NCI-H187 treated with DMSO at 0.1 percent for 48 hours (cell line): Measurements from ENCODE around the gene P2RX3.

ENCODE experiments used
- DNase-seq: peaks from one replicate; lab custom pipeline; 2025; lab: John Stamatoyannopoulos, UW

The P2RX3 gene

DNA sequence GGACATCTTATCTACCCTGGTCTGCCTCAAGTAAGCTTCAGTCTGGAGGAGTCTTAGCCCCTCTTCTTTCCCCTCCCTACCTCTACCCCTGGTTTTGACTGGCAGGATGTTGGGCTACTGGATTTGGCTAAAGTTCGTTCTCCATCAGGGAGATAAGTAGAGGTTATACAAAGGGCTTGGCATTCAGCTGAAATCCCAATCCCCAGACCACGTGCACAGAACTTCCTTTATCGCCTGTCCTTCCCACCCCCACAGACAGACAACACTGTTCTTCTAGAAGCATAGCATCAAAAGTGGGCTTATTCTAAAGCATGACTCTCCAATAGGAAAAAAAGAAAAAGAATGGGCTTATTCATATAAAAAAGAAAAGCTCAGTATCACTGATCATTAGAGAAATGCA lies 35.0 kb downstream of the P2RX3 start:
- DNase-seq = no peak

DNA sequence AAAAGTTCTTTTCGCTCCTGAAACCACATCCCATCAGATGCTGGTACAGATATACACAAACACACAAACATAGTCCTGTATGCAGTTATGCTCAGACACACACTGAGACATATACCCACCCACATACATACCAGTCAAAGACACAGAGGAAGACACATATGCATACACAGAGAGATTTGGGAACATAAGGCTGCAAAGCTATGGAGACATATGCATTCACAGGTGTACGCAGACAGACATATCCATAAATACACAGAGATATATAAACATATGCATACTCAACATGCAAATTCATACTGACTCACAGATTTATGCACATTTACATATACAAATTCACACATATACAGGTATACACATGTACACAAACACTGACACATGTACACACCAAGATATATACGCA lies 36.8 kb downstream of the P2RX3 start:
- DNase-seq = no peak

DNA sequence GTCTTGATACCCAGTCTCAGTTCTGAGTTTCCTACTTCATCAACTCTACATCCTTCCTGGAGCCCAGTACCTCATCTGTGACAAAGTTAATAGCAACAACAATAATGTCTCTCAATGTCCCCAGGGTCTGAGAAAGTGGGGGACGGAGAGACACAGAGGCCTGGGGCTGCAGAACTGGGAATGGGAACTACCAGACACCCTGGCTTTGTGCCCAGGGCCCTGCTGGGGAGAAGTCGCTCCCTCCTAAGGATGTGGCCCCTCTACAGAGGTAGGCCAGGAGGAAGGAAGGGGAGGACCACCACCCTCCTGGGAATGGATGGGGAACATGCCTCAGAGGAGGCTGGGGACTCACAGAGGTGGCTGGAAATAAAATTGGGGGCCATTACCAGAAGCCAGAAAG lies 37.3 kb downstream of the P2RX3 start:
- no peak for DNase-seq

DNA sequence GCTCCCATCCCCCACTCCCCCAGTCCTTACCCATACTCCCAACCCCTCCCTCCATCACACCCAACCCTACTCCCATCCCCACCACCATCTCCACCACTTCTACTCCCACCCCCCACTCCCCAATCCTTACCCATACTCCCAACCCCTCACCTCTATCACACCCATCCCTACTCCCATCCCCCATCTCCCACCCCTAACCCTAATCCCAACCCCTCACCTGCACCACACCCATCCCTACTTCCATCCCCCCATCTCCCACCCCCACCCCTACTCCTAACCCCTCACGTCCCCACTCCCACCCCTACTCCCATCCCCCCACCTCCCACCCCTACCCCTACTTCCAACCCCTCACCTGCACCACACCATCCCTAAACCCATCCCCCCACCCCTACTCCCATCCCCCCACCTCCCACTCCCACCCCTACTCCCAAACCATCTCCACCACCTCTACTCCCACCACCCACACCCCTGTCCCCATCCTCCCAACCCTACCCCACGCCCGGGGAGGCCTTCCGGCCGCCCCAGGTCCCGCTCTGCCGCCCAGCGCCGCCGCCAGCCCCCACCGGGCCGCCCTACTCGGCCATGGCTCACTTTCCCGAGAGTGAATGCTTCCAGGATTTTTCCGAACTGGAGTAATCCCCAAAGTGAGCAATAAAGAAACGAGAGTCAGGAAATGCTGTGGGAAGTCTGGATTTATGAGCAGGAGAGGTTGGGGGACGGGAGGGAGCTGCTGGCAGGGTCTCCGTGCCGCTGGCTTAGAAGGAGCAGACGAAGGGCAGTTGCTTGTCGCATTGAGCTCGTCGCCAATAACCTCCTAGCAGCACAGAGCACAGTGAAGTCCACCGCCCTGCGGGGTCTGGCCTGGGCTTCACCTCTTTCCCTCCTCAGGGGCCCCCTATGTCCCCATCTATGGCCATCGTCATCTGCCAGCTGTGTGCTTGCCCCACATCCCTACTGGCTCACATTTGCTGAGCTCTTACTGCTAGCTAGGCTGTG lies 38.2 kb downstream of the P2RX3 start:
- no peak for DNase-seq

DNA sequence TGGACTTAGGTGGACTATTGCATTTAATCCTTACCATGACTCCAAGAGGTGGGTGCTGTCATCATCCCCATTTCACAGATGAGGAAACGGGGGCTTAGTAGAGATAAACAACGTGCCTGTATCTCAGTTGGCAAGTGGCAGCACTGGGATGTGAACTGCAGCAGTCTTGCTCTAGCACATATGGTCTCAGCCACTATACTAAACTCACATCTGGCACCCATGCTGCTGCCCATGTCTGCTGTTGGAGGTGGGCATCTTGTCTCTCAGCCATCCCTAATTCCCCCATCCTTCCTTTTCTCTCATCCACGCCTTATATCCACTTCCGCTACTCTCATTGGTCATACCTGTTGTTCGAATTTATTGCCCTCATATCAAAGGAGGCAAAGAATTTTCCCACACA lies 39.0 kb downstream of the P2RX3 start:
- DNase-seq = no peak

DNA sequence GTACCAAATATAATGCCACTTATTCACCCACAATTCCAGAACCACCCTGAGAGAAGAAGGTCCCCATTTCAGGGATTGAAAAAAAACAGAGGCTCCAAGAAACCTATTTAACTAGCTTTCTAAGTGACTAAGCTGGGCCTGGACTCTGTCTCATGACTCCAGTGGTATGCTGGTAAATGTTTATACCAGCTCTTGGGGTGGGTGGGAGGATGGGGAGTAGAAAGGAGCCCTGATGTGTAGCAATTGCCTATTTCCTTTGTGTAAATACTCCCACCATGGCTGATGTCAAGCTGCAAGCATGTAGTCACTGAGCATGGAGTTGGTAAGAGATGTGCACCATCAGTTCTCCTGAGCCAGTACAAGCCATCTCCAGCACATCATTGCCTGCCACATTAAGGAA lies 40.0 kb downstream of the P2RX3 start:
- DNase-seq = no peak

DNA sequence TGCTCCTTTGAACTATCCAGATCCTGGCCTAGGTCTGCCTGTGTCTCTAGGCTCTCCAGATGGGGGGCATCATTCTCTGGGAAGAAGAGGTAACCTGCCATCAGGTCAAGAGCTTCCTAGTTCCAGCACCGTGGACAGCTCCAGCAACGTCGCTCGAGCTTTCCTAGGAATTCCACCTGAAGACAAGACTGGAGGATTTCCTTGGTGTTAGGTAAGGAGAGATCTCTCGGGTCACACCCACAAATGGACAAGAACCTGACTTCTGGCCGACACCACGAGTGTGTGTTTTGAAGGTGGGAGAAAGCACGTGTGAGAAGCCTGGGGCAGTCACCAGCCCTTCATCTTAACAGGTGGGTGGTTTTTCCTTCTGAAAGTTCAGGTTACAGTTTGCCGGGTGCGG lies 41.6 kb downstream of the P2RX3 start:
- no peak for DNase-seq

DNA sequence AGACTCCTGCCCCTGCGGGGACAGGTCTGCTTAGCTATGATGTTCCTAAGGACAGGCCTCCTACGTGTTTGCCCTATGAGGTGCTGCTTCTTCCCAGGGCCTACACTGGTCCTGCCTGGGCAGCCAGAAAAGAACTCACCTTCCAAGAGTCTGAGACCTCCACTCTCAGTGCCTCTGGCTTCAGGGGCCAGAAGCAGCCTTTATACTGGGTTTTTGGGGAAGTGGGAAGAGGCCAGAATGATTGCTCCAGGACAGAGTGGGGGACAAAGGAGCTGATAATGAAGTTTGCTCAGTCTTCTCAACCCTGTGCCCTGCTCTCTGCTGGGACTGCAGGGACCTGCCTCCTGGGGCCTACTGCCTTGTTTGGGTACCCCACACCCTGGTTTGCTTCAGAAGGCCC lies 42.8 kb downstream of the P2RX3 start, which contains the start of gene PRG3:
PRG3 (minus strand) TSS at position 176 of the 400 bp plus-strand sequence. CDS start 442 bp downstream, outside the sequence.
- no peak for DNase-seq

DNA sequence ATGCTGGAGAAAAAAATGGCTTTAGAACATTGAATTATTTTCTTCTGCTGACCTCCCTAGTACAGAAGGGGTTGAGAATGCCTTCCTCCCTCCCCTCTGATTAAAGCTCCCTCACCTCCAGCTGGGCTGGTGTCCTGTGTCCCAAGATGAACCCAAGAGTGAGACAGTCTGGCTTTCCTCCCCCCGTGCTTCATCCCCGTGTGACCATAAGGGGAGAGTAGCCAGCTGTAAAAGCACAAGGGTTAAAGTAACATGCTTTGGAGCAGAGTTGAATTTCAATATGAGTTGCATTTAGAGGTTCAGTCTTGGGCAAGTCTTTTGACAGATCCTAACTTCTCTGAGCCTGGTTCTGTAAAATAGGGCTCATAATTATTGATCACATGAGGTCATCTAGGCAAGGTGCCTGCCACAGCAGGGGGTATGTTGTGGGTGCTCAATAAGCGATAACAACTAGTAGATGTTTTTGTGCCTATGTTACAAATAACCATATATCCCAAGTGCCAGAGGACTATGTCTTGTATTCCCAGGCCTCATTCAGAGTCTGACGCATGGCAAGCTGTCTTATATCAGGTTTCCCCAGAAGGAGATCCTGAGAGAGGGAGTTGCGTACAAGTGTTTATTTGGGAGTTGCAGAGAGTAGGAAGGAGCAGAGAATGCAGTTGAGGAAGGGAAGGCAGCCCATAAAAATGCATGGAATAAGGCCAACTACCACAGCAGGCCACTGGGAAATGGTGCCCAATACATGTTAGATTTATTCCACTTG lies 48.2 kb downstream of the P2RX3 start:
- no peak for DNase-seq

DNA sequence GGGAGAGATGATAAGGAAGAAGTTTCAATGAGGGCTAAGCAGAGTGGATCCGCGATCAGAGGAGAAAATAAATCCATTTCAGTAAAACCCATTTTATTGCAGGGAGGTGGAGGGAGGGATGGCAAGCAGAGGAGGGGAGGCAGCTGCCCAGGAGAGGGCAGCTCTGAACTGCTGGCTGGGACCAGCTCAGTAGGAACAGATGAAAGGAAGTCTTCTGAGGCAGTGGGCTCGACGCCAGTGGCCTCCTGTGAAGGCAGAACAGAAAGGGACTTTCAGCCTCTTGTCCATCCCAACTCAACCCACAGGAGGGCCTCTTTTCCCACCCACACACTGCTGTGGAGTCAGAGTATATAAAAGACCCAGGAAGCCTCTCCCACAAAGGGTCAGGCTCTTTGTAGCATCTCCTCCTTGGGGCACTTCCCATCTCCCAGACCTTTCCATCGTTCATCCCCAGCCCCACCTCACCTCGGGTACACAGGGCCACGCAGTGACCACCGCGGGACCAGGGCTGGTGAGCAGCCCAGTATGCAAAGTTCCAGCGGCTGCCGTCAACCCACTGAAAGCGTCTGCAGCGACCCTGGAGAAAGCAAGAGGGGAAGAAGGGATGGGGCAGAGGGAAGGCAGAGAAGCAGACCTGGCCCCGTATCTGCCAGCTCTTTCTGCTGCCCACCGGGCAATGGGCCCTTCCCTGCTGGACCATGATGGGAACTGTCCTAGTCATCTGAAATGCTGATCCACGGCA lies 49.3 kb downstream of the P2RX3 start:
- DNase-seq = no peak

DNA sequence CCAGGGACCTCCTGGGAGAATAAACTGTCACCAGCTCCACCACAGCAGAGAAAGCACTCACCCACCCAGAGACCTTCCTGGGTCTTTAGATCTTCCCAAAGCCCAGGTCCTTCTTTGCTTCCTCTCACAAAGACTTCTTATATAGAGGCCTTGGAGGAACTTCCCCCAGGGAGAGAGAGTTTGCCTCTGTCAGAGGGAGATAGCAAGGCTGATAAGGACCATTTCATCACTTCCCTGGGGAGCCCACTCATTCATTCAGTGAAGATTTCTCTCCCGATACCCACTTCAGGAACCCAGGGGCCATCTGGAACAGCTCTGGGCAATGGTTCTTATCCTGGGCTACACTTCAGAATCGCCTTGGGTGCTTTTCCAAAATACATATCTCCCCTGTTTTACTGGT lies 52.4 kb downstream of the P2RX3 start, which contains the start of gene PRG2:
PRG2 (minus strand) TSS at position 116 of the 400 bp plus-strand sequence. CDS start 706 bp downstream, outside the sequence.
- DNase-seq = no peak

DNA sequence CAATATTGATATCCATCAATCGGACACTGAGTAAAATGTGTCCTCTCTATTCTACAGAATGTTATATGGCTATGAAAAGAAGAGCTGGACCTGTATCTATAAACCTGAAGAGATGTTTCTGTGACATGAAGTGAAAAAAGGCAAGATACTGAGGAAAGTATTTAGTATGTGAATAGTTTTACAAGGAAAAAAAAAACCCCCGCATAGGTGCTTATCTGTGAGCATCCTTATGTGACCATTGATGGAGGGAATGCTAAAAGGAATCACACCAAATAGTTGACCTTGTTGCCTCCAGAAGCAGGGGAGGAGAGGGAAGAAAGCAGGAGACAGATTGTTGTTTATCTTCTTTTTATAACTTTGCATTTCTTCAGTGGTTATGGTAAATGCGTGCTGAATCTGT lies 53.0 kb downstream of the P2RX3 start:
- DNase-seq = no peak

DNA sequence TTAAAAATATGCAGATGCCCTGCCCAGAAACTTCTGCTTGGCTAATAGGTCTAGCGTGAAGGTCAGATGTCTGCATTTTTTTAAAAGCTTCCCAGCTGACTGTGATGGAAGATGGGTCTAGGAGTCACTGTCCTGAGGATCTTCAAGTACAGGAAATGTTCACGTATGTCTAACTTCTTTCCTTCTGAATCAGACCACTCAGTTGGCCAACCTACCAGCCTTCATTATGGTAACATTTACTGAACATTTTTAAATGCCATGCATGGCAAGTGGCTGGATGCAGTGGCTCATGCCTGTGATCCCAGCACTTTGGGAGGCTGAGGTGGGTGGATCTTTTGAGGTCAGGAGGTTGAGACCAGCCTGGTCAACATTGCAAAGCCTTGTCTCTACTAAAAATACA lies 53.4 kb downstream of the P2RX3 start:
- no peak for DNase-seq

DNA sequence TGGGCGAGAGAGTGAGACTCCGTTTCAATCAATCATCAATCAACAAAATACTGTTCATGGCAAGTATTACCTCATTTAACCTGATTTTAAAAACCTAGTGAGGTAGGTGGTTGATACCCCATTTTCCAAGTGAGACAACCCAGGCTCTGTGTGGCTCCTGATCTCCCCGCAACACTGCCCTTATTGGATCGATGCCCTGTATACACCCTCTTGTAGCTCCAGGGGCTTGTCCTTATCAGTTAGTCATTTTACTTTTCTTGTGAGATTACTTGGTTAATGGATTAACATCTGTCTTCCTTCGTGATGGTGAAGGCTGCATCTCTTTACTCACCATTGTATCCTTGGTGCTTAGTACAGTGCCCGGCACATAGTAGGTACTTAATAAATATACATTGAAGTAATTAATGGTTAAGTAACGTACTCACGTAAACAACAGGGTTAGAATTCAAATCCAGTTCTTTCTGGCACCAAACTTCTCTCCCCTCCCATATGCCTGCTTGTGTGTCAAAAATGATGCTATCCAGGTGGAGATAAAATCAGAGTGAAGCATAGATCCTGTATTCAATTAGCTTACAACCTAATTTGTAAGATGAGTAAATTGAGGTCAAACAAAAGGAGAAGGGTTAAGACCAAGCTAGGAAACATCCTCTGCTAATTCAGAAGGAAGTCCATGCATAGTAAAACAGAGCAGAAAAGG lies 54.1 kb downstream of the P2RX3 start:
- DNase-seq = no peak

DNA sequence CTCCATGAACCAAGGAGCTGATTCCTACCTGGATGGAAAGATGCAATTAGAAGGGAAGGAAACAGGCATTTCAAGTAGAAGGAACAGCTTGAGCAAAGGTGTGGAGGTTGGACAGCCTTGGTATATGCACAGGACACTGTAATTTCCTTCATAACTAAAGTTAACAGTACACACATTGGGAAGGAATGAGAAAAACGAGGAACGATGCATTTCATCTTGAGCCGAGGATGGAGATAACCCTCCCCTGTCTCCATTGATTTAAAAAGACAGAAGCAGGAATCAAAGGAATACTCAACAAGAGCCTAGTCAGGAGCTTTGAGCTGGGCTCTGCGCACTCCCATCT lies 54.6 kb downstream of the P2RX3 start:
- no peak for DNase-seq

DNA sequence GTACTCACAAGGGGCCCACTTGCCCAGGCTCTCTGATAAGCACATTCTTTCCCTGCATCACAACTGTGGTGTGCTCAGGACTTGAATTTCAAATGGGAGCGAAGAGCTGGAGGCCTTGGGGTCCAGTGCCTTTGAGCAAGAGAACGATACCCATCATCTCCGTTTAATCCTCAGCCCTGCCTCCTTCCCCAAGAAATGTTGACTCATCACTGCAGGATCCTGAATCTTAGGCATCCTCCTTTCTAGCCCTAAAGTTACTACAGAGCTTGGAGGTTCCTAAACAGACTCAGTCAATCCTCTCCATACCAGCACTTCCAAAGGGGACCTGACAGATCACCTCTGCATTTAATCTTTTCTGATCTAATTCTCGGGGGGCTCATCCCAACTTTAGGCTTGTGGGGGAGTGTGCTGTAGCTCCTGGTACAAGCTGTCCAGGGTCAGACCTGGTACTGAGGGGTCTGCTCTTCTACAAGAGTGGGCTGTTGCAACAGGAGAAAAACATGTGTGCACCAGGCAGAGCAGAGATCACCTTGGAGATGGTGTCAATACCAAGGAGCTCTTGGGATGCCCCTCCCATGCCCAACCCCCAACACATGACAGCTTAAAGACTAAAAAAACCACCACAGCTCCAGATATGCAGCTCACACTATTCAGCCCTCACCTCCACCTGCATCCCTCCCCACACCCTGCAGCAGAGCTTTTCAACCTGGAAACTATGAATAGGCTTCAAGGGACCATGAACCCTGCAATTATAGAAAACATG lies 56.2 kb downstream of the P2RX3 start:
- DNase-seq = no peak

DNA sequence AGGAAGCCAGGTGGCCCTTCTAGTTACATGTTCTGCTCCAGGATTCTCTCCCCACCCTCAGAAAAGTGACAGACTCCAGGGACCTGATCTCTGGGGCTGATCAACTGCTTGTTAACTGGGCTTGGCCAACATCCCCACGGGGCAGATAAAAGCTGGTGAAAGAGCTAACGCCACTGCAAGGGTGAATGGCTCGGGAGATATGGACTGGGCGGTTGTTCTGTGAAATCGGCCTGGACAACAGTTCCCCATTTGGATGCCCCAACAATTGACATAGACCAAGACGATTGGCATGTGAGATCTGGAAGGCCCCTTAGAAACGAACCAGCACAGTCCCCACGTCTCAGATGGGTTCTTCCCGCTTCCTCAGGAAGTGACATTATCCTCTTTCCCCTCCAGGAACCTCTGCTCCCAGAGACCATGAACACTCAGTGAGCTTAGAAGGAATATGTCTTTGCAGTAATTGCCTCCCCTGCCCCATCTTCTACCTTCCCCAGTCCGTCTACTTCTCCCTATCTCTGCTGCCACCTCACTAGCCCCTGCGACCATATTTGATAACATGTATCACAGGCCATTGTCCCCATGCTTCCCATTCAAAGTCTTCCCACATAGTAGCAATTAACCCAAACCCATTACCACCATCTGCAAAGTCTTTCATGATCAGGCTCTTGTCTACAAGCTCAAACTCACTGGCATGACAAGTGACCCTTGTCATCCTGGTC lies 57.9 kb downstream of the P2RX3 start:
- DNase-seq = no peak

DNA sequence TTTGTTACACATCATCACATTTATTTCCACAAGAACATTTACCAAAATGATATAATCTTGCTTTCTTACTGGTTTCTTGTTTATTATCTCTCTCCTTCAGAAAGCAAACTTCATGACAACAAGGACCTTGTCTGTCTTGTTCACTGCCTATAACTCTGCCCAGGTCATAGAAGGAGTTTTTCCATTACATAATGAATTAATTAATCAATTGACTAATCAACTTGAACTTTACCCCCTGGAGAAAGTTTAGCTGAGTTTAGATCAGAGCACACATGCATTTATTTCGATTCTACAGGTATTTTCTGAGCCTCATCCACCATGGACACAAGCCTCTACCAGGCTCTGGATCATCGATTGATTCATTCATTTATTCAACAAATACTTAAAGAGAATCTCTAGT lies 58.6 kb downstream of the P2RX3 start:
- DNase-seq = no peak

DNA sequence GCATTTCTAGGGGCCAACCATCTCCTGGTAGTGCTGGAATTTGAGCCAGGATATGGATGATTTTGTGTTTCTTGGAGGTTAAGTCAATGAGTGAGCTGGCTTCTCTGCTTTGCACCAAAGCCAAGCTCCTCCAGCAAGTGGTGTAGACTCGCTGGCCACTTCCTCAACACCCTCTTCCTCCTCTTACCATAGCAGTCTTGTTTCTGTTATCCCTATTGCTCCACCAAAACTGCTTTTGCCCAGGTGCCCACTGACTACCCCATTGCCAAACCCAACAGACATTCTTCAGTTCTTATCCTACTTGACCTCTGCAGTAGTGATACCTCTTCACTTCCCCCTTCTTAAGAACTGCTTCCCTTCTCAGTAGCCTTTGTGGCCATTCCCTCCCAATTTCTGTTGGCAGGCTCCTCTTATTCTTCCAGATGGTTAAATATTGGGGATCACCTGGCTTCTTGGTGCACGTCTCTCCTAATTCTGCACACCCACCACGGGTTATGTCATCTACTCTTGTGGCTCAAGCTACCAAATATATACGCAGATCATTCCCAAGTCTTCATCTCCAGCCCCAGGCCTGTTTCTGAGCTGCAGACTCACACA lies 59.3 kb downstream of the P2RX3 start:
- DNase-seq = no peak

DNA sequence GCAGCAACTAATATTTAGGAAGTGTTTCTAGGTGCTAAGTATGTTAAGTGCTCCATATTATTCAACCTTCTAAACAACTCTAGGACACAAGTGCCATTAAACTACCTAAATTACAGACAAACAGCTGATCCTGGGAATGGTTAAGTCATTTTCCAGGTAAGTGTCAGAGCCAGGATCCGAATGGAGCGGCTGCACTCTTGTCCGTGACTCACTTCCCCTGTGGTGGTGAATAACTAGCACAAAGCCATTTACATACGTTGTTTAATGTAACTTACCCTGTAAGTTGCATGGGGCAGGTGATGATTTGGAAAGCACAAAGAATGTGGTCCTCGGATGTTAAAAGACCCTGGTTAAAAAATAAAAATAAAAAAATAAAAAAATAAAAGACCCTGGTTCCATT lies 61.1 kb downstream of the P2RX3 start:
- DNase-seq = no peak
